ENCODE data around the gene UVSSA.

UVSSA gene

DNA sequence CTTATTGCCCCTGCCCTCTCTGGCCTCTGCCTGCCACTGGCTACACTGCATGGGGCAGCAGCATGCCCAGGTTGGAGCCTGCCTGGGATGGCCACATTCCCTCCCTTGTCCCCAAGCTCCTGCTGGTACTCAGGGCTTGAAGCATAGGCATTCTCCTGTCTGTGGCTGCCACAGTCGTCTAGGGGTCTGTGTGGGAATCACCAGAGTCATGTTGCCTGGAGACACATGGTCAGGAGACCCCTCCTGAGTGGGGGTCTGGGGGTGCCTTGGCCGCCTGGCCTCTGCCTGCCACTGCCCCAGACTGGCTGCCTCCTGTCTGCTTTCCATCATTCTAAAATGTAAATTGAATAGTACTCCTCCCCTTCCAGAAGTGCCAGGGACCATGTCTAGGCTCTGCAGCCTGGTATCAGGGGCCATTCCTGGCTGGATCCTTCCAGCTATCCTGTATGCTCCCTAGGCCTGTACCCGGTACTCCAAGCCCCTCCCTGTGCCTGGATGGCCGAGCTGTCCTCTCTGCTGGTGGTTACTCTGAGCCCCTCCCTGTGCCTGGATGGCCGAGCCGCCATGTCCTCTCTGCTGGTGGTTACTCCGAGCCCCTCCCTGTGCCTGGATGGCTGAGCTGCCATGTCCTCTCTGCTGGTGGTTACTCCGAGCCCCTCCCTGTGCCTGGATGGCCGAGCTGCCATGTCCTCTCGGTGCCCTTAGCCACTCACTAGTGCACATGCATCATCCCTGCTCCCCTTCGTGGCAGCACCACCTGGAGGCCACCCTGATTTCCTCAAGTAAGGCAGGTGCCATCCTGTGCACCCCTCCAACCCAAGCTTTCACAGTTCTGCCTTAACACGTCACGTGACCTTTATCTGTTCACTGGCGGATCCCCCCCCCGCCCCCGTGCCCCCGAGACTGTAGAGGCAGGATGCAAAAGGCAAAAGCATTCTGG lies 64.7 kb downstream of the UVSSA start:
- H3K9me3 Mint-ChIP-seq, result peaks cover 8% of the 10 kb centered on the region

DNA sequence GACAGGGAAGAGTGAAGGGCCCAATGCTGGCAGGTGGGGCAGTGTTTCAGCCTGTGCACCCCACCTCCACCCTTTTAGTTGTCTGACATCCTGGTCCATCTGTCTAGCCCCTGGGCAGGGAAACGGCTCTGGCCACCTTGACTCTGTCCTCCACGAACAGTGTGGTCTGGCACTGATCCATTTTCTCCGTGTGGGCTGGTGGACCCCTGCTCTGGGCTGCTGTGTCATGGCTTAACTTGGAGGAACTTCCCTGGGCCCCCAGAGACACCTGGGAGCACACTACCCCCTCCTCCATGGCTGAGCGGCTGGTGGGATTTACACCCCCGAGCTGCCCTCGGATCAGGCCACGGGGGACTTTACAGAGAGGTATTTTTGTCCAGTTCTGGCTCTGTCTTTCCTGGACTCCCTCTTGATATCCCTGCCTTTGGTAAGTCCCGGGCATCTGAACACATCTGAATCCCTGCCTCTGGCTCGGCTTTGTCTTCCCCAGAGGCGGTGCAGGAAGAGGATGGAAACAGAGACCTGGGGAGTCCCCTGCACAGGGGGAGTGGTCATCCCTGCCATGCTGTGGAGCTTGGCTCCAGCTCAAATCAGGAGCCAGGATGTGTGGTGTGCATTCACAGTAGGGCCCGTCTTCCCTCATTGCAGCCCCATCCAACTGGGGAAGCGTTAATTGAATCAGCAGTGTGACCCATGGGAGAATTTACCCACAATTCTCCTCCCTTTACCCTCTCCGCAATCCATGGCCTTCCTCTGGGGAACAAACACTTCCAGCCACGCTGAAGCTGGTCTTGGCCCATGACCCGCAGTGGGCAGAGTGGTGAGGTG lies 65.6 kb downstream of the UVSSA start:
- TF ChIP-seq, protein P1, sequence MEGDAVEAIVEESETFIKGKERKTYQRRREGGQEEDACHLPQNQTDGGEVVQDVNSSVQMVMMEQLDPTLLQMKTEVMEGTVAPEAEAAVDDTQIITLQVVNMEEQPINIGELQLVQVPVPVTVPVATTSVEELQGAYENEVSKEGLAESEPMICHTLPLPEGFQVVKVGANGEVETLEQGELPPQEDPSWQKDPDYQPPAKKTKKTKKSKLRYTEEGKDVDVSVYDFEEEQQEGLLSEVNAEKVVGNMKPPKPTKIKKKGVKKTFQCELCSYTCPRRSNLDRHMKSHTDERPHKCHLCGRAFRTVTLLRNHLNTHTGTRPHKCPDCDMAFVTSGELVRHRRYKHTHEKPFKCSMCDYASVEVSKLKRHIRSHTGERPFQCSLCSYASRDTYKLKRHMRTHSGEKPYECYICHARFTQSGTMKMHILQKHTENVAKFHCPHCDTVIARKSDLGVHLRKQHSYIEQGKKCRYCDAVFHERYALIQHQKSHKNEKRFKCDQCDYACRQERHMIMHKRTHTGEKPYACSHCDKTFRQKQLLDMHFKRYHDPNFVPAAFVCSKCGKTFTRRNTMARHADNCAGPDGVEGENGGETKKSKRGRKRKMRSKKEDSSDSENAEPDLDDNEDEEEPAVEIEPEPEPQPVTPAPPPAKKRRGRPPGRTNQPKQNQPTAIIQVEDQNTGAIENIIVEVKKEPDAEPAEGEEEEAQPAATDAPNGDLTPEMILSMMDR (IDR thresholded peaks at IDR 0.05; ENCODE audit: unreplicated experiment in 3 of 3), result no peak
- H3K4me1 Mint-ChIP-seq, result no peaks in the 10 kb centered on the region
- no peak overlapping the region for H3K27ac Mint-ChIP-seq
- peaks cover 92% of the 10 kb centered on the region for H3K27me3 Mint-ChIP-seq (ENCODE audit: low read depth)
- H3K4me3 Mint-ChIP-seq, result no peak overlapping the region
- no peaks in the 10 kb centered on the region for H3K36me3 Mint-ChIP-seq (ENCODE audit: low read depth)
- peaks cover 8% of the 10 kb centered on the region for H3K9me3 Mint-ChIP-seq

More for the DNA sequence above, 64.7 kb downstream of the UVSSA start:
- Mint-ChIP-seq H3K27ac (no peak overlapping the region), H3K4me1 (no peaks in the 10 kb centered on the region), H3K27me3 (ENCODE audit: low read depth) (peaks cover 91% of the 10 kb centered on the region), H3K36me3 (ENCODE audit: low read depth) (no peaks in the 10 kb centered on the region), H3K4me3 (no peak overlapping the region)
- TF ChIP-seq, protein P1 (IDR thresholded peaks at IDR 0.05; ENCODE audit: unreplicated experiment in 3 of 3), result no peak

DNA sequence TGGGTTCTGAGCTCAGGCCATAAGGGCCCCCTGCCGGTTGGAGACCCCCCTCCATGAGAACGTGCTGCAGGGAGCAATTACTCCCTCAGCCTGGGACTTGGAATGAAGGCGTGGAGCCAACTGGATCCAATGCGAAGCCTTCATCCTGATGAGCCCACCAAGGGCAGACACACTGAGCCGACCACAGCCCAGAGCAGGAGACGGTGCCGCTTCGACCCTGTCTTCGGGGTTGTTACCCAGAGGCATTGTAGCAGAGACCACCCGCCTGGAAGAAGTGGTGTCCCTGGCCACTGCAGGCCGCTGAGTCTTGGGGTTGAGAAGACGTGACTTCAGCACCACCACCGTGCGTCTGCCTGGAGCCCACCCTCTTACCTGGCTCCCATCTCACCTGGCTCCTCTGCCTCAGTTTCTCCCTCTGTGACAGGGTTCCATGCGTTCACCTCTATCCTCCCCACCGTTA lies 66.2 kb downstream of the UVSSA start:
- peaks cover 8% of the 10 kb centered on the region for H3K9me3 Mint-ChIP-seq

DNA sequence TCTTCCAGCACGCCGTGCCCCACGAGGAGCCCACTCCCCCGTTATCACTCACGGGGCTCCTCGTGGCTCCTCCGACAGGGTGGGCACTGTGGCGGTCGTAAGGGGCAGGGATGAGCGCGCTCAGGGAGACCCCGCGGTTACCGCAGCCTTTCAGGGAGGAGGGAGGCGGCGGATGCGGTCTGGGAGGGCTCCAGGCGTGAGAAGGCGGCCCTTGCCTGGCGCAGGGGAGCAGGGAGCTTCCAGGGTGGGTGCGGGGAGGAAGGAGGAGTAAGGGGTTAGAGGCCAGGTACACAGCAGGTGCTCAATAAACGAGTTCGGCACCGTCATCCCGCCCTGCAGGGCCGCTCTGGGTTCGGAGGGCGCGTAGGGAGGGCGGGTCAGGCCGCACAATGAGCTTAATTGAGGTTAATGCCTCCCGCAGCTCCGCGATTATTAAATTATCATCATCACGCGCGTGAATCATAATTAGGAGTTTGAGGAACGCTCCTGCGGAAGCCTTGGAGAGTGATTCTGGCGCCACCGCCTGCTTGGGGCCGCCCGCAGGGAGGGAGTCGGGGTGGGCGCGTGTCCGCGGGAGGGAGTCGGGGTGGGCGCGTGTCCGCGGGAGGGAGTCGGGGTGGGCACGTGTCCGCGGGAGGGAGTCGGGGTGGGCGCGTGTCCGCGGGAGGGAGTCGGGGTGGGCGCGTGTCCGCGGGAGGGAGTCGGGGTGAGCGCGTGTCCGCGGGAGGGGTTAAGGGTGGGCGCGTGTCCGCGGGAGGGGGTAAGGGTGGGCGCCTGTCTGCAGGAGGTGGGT lies 66.9 kb downstream of the UVSSA start:
- no peak overlapping the region for H3K27ac Mint-ChIP-seq
- H3K9me3 Mint-ChIP-seq, result peaks cover 8% of the 10 kb centered on the region
- H3K36me3 Mint-ChIP-seq (ENCODE audit: low read depth), result no peaks in the 10 kb centered on the region
- H3K4me3 Mint-ChIP-seq, result no peak overlapping the region
- H3K4me1 Mint-ChIP-seq, result no peaks in the 10 kb centered on the region
- peaks cover 92% of the 10 kb centered on the region for H3K27me3 Mint-ChIP-seq (ENCODE audit: low read depth)
- TF ChIP-seq, protein P1 (IDR thresholded peaks at IDR 0.05; ENCODE audit: unreplicated experiment in 3 of 3), result no peak

More for the DNA sequence above, 66.2 kb downstream of the UVSSA start:
- Mint-ChIP-seq H3K4me1 (no peaks in the 10 kb centered on the region), H3K27me3 (ENCODE audit: low read depth) (peaks cover 92% of the 10 kb centered on the region), H3K27ac (no peak overlapping the region), H3K36me3 (ENCODE audit: low read depth) (no peaks in the 10 kb centered on the region), H3K4me3 (no peak overlapping the region)
- TF ChIP-seq, protein P1 (IDR thresholded peaks at IDR 0.05; ENCODE audit: unreplicated experiment in 3 of 3), result no peak

DNA sequence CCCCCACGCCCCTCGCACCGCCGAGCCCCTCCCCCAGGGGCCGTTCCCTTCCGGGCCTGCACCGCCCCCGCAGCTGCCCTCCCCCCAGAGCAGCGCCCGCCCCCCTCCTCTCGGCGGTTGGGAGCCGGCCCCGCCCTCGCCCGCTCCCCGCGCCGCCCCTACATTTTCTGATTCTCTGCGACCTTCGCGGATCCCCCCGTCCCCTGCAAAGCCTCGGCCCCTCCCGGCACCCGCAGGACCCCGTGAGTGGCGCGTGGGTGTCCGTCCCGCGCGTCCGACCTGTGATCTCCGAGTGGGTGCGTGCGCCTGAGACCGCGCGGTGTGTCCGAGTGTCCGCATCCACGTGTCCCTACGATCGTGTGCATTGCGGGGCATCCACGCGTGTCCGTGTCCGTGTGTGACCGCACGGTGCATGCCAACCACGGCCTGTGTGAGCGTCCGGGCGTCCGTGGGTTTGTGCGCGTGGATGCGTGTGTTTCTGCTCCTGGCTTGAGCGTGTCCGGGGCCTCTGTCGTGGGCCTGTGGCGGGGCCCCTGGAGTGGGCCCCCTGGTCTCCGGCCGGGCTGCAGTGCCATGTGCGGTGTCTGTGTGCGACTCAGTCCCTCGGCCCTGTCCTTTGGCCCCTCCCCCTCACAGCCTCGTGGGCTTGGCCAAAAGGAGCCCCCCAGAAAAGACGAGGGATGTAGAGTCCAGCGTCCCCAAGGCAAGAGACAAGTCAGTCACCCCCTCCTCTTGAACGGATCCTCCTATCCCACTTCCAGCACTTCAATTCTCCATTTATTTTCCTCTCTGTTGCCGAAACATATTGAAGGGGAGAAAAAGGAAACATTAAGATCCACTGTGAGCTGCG lies 68.0 kb downstream of the UVSSA start:
- Mint-ChIP-seq H3K9me3 (peaks cover 8% of the 10 kb centered on the region), H3K36me3 (ENCODE audit: low read depth) (no peaks in the 10 kb centered on the region), H3K4me3 (no peak overlapping the region), H3K27ac (no peak overlapping the region), H3K4me1 (no peaks in the 10 kb centered on the region), H3K27me3 (ENCODE audit: low read depth) (peaks cover 92% of the 10 kb centered on the region)
- TF ChIP-seq, protein P1 (IDR thresholded peaks at IDR 0.05; ENCODE audit: unreplicated experiment in 3 of 3), result no peak
